ENCODE results near the gene CXCR1.
A peak's percentile ranks its signal among the peaks of the same experiment; 100 is the strongest.

Gene CXCR1

DNA sequence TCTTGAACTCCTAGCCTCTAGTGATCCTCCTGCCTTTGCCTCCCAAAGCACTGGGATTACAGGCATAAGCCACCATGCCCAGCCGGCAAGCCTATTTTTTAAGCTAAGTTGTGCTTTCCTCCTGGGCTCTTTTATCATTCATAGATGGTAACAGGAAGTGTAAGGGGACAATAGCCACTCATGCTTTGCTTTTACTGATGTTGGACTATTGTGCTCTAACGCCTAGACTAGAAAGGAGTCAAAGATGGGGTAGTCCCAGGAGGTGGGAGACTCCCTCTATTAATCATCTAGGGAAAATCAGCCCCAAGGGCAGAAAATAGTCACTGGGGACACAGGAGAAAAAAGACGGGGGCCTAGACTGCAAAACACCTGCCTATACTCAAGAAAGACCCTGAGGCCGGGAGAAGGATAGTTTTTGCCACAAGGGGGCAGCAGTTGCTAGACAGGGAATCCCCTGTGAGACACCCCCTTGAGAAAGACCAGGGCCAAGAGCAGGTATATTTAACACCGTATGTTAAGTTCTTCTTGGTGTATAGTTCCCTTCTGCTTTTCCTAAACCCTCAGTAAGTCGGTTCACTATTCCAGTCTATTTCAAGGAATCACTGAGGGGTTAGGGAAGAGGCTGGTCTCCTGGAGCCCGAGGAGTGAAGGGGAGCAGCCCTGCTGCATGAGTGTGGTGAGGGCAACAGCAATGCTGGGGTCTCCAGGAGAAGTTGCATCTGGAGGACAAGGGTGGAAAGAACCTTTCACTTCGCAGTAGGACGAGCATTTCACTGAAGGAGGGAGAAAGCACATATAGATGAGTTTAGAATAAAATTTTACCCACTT is 2.1 kb upstream of the CXCR1 start:
- ChIA-PET POLR2A (ENCODE audit: low non-redundant PET) (no interaction called here), CTCF (interaction anchor here (0.6 to 1.2 kb wide), 2 partner anchors 73 to 84 kb away, joined by 3 read pairs; no protein-coding TSS in a partner anchor)
- TF ChIP-seq, protein P1, sequence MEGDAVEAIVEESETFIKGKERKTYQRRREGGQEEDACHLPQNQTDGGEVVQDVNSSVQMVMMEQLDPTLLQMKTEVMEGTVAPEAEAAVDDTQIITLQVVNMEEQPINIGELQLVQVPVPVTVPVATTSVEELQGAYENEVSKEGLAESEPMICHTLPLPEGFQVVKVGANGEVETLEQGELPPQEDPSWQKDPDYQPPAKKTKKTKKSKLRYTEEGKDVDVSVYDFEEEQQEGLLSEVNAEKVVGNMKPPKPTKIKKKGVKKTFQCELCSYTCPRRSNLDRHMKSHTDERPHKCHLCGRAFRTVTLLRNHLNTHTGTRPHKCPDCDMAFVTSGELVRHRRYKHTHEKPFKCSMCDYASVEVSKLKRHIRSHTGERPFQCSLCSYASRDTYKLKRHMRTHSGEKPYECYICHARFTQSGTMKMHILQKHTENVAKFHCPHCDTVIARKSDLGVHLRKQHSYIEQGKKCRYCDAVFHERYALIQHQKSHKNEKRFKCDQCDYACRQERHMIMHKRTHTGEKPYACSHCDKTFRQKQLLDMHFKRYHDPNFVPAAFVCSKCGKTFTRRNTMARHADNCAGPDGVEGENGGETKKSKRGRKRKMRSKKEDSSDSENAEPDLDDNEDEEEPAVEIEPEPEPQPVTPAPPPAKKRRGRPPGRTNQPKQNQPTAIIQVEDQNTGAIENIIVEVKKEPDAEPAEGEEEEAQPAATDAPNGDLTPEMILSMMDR (conservative IDR thresholded peaks at IDR 0.05; ENCODE audit: low read depth), result peak; percentile 62
- no peak overlapping the region for H3K27ac ChIP-seq
- peak; percentile 29 for DNase-seq (ENCODE audit: low spot score)

DNA sequence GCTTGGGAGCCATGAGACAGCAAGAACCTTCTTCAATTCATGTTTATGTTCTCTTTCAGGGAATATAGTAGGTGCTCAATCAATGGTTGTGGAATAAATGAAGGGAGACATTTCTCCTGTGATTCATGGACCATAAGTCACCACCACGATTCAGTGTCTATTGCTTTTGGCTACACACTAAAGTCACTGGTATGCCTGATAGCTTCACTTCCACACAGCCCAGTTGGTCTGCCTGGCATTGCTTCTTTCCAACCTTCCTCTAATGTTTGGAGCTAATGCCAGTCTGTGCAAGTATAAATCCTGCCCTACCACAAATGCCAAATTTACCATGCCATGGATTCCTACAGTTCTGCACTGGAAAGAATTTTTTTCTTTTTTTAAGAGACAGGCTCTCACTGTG is 1.3 kb upstream of the CXCR1 start:
- no peak overlapping the region for H3K27ac ChIP-seq
- CTCF ChIA-PET, result interaction anchor here (0.6 to 1.2 kb wide), 2 partner anchors 85 to 1095 kb away, joined by 3 read pairs; no protein-coding TSS in a partner anchor
- no peak for DNase-seq (ENCODE audit: low spot score)
- POLR2A ChIA-PET (ENCODE audit: low non-redundant PET), result no interaction called here
- TF ChIP-seq, protein P1 (conservative IDR thresholded peaks at IDR 0.05; ENCODE audit: low read depth), result no peak

DNA sequence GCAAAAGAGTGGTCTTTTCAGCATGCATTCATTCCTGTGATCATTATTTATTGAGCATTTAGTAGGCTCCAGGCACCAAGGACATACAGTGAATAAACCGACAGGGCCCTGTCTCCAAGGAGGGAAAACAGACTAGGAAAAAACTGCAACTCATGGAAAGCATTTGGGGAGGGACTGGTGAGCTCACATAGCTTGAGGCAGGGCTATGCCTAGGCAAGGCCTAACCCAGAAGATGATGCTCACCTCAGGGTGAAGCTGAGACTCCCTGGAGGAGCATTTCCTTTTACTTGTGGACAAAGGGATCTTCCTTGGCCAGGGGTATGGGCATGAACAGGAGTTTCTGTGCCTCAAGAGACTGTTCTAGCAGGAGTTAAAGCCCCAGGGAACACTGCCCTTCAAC is 3.9 kb downstream of the CXCR1 start:
- no peak for DNase-seq (ENCODE audit: low spot score)
- ChIA-PET POLR2A (ENCODE audit: low non-redundant PET) (no interaction called here), CTCF (interaction anchor here (0.8 to 0.9 kb wide), 2 partner anchors 9 to 373 kb away, joined by 3 to 4 read pairs; no protein-coding TSS in a partner anchor)
- H3K27ac ChIP-seq, result no peak overlapping the region
- TF ChIP-seq, protein P1 (conservative IDR thresholded peaks at IDR 0.05; ENCODE audit: low read depth), result no peak

DNA sequence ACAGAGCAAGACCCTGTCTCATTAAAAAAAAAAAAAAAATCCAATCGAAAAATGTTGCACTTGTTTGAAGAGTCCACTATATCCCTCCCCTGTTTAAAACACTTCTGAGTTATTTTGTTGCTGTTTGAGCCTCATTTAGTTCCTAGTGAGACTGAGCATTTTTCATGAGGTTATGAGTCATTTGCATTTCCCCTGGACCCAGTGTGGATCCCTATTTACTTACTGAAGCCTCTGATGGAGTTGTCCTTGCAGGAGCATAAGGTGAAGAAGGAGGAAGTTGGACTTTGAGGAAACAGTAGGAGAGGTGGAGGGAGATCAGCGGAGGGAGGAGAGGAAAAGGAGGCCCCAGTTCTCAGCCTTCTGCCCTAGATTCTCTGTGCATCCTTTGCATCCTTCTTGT is 5.1 kb downstream of the CXCR1 start:
- TF ChIP-seq, protein P1 (conservative IDR thresholded peaks at IDR 0.05; ENCODE audit: low read depth), result no peak
- POLR2A ChIA-PET (ENCODE audit: low non-redundant PET), result no interaction called here
- CTCF ChIA-PET, result interaction anchor here (0.6 kb wide), 1 partner anchor 291 kb away, joined by 3 read pairs; no protein-coding TSS in a partner anchor
- no peak overlapping the region for H3K27ac ChIP-seq
- DNase-seq (ENCODE audit: low spot score), result no peak

DNA sequence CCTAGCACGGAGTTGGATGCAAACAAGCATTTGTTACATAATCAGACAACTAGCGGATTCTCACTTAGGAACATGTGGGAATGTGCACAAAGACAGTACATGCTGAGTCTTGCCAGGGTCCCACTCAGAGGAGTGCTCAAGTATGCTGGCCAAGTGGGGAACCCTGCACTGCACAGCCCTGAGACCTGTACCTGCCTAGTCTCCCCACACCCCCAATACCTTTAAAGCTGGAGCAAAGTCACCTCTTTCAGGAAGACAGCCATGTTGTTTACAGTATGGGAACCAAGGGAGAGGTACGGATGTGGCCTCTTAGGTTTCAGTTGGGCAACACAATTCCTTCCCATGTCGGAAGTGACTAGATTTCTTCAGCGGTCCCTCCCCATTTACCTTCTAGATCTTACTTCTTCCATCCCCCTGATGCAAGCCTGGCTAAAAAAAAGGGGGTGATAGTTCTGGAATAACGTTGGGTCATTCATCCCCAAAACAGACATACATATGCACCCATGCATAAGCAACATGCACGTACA is 10.7 kb downstream of the CXCR1 start:
- ChIA-PET CTCF (interaction anchor here (0.7 kb wide), 1 partner anchor 1474 kb away, joined by 3 read pairs; no protein-coding TSS in a partner anchor), POLR2A (ENCODE audit: low non-redundant PET) (no interaction called here)
- no peak overlapping the region for H3K27ac ChIP-seq

DNA sequence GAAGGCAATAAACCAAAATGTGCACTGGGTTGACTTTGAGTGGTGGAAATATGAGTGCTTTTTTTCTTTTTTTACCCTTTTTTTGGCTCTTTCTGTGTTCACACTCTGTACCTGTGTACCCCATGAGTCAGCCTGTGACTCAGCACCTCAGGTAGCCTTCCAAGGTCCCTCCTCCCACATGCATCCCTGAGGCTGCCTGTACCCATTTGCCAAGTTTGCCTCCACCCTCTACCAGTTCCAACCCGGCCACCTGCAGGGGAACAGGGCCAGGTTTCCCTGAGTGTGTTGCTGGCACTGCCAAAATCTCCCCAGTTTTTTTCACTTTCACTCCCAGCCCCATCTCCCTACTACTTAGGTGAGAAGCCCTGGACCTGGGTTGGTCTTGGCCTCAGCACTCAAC is 14.0 kb downstream of the CXCR1 start:
- DNase-seq (ENCODE audit: low spot score), result peak; percentile 89
- CTCF ChIA-PET, result no interaction called here
- H3K27ac ChIP-seq, result peak overlapping the region; percentile 66
- POLR2A ChIA-PET (ENCODE audit: low non-redundant PET), result no interaction called here
- TF ChIP-seq, protein P1 (conservative IDR thresholded peaks at IDR 0.05; ENCODE audit: low read depth), result no peak

More for the DNA sequence above, 10.7 kb downstream of the CXCR1 start:
- DNase-seq (ENCODE audit: low spot score), result no peak
- TF ChIP-seq, protein P1 (conservative IDR thresholded peaks at IDR 0.05; ENCODE audit: low read depth), result no peak
